GM08714 (cell line): ENCODE data around the gene TSPAN8.
"Not testable (repeated sequence)": the region's sequence is repeated elsewhere in the genome, so short reads cannot be mapped to it uniquely, and the experiment has no call there.

Source experiments
- H3K4me3 ChIP-seq: fragments of 200-500 bp; sonication (Bioruptor generic); 2 replicates; pipeline ENCODE4 v1.5.1; 2014; ENCODE audit warnings: mild to moderate bottlenecking, low read length, inconsistent platforms
- ZNF274 ChIP-seq: IDR thresholded peaks from 2 replicates; pipeline ENCODE4 v1.6.1; 2012; ENCODE audit warnings: mild to moderate bottlenecking, low read depth, low read length

Gene TSPAN8

GRCh38 chr12:71174825-71175224 lies 17.0 kb upstream of the TSPAN8 start:
- TF ChIP-seq ZNF274: no peak
- H3K4me3 ChIP-seq: no peak overlapping the region

DNA sequence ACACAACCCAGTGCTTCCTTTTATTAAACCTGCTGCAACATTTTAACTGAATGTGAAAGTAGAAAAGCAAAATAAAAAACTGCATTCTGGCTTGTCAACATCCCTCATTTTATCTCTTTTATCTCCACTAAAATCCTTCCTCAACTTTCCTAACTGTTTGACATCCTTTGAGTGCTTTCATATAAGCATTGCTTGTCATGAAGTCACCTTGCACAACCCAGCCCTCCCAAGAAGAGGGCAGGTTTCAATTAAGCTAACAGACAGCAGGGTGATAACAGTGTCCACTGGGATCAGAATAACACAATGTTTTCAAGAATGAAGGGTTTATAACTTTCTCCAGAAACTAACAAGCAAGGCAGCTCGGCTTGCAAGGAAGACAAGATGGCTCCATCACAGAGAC lies 16.3 kb upstream of the TSPAN8 start:
- TF ChIP-seq ZNF274: no peak
- H3K4me3 ChIP-seq: no peak overlapping the region

GRCh38 chr12:71170456-71170855 lies 12.7 kb upstream of the TSPAN8 start:
- no peak for TF ChIP-seq ZNF274

DNA sequence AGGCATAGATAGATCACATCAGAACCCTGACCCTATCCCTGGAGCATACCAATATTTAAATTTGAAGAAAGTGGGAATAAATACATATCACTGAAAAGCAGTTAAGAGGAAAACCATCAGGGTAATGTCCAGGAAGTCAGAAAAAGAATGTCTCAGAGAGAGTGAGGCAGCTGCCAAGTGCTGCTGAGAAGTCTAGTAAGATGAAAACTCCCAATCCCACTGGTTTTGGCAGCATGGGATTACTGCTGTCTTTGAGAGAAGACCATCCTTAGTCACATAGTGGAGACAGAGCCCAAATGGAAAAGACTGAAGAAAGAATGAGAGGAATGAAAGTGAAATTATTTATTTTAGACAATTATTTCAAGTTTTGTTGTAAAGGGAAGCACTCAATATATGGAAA lies 11.5 kb upstream of the TSPAN8 start:
- no peak for TF ChIP-seq ZNF274
- no peak overlapping the region for H3K4me3 ChIP-seq

More at GRCh38 chr12:71170456-71170855, 12.7 kb upstream of the TSPAN8 start:
- no peak overlapping the region for H3K4me3 ChIP-seq

- no peak for TF ChIP-seq ZNF274
- no peak overlapping the region for H3K4me3 ChIP-seq
Measured at GRCh38 chr12:71166862-71167496, 9.2 kb upstream of the TSPAN8 start.

- TF ChIP-seq ZNF274: no peak
- H3K4me3 ChIP-seq: no peak overlapping the region
Measured at GRCh38 chr12:71166280-71166679, 8.5 kb upstream of the TSPAN8 start.

DNA sequence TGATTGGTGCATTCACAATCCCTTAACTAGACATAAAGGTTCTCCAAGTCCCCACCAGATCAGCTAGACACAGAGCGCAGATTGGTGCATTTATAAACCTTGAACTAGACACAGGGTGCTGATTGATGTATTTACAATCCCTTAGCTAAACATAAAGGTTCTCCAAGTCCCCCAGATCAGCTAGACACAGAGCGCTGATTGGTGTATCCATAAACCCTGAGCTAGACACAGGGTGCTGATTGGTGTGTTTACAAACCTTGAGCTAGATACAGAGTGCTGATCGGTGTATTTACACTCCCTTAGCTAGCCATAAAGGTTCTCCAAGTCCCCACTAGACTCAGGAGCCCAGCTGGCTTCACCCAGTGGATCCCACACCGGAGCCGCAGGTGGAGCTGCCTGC lies 8.0 kb upstream of the TSPAN8 start:
- not testable (repeated sequence) for H3K4me3 ChIP-seq

- H3K4me3 ChIP-seq: no peak overlapping the region
- TF ChIP-seq ZNF274: no peak
Measured at GRCh38 chr12:71164568-71165197, 6.9 kb upstream of the TSPAN8 start.

DNA sequence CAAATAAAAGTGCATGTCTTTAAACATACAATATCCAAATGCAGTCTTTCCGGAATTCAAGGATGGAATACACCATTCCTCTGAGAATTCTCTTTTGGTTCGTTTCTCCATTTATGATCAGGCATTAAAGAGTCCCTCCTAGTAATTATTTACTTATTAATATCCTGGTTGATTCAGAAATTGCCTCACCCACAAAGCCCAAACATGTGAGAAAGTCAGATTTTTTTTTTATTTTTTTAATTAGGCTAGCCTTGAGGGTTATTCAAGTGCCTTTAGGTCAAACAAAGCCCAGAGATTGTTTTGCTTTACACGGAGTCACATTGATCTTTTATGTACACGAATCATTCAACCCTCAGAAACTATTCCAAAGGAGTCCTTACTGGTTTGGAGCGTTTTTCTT lies 6.4 kb upstream of the TSPAN8 start:
- no peak overlapping the region for H3K4me3 ChIP-seq
- TF ChIP-seq ZNF274: no peak

DNA sequence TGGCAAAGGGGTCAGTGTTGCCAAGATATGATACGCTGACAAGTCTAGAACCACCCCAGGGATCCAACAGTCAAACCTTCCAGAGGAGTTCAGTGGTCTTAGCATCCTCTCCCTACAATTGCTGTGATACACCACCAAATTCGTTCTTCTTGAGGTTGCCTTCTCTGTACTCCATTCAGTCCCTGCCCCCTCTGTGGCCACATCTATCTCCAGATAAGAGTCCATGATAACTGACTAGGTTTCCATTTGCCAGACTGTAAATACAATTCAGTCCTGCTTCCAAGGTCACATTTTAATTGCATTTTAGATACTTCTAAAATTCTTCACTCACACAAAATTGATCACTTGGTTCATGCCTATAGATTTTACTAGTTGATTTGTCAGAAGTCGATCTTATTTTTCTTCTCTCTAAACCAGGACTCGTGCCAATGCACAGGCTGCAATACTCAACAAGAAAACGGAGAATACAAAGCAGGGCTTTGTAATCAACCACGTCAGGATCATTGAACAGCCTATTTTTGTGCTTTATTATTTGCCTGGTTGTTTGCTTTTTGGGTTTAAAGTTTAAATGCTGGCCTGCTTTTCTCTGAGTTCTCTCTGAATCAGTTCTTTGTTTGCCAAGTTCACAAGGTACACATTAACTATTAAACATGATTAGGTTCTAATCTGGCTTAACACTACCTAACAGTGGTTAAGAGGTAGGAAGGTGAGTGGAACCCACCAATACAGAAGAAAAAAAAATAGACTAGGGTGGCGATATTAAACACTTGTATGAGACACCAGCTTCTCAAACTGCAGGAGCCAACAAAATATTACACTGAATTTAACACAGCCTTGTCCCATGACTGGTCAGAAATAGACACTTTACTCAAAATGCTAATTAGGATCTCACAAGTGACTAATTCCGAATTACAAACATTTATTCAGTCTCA lies 5.3 kb upstream of the TSPAN8 start:
- TF ChIP-seq ZNF274: no peak
- no peak overlapping the region for H3K4me3 ChIP-seq

- H3K4me3 ChIP-seq: no peak overlapping the region
- no peak for TF ChIP-seq ZNF274
Measured at GRCh38 chr12:71161591-71161990, 3.8 kb upstream of the TSPAN8 start.

- H3K4me3 ChIP-seq: no peak overlapping the region
- no peak for TF ChIP-seq ZNF274
Measured at GRCh38 chr12:71160585-71160984, 2.8 kb upstream of the TSPAN8 start.

DNA sequence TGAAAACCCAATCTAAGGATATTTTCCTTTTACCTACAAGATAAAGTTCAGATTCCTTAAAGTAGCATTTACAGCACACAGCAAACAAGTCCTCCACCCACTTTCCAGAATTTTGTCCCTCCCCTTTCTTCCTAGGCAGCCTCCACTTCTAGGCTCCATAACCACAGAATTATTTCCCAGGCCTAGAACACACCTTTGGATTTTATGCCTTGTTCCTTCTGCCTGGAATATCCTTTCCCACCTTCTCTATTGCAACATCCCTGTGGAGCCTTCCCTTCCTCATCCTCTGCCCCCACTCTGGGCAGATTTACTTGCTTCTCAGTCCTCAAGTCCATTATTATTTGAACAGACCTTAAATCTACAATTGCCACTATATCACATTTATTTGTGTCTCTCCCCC lies 2.1 kb upstream of the TSPAN8 start:
- H3K4me3 ChIP-seq: no peak overlapping the region
- no peak for TF ChIP-seq ZNF274

DNA sequence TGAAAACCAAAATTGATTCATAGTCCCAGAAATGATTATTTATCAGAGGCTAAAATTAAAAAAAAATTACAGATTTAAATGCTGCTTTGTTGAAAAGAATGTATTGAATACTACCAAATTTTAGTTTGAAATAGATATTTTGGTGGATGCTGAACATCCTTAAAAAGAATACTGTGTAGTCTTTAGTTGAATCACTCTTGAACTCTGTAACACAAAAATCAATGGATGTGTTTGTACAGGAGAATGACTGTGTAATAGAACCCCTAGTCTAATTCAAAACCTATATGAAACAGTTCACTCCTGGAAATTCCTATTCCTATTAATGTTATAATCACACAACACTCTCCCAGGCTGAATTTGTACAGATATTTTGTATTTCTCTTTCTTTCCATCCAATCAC lies 1.5 kb upstream of the TSPAN8 start:
- no peak overlapping the region for H3K4me3 ChIP-seq
- no peak for TF ChIP-seq ZNF274

- TF ChIP-seq ZNF274: no peak
- no peak overlapping the region for H3K4me3 ChIP-seq
Measured at GRCh38 chr12:71158361-71158882, 623 bp upstream of the TSPAN8 start.
